Neural progenitor cell (in vitro differentiated cells): Measurements from ENCODE around the gene CTNNA1. TPM values are rescaled to one million over a fixed set of nuclear protein-coding genes. Genes with fewer than 3 reads are reported as not detected.

Source experiments
- DNase-seq: peaks from one replicate; pipeline ENCODE4 v3.0.0-alpha.2; 2016; ENCODE audit warnings: low spot score
- H2AFZ ChIP-seq: fragments of 200-600 bp; sonication (generic); replicated peaks from 2 replicates; pipeline ENCODE4 v1.6.1; 2016; ENCODE audit warnings: antibody characterized with exemption
- H3F3A ChIP-seq: fragments of 200-600 bp; sonication (generic); 2 replicates; pipeline ENCODE4 v1.6.1; 2016; ENCODE audit warnings: antibody characterized with exemption, low read depth
- H3K27ac ChIP-seq: fragments of 200-600 bp; sonication (generic); 2 replicates; pipeline ENCODE4 v1.5.1; 2016; ENCODE audit warnings: mild to moderate bottlenecking
- H3K27me3 ChIP-seq: fragments of 200-600 bp; sonication (generic); 2 replicates; pipeline ENCODE4 v1.6.1; 2016; ENCODE audit warnings: mild to moderate bottlenecking, moderate library complexity
- H3K36me3 ChIP-seq: fragments of 200-600 bp; sonication (generic); 2 replicates; pipeline ENCODE4 v1.5.1; 2016
- H3K4me1 ChIP-seq: fragments of 200-600 bp; sonication (generic); 2 replicates; pipeline ENCODE4 v1.6.1; 2016; ENCODE audit warnings: mixed run types
- H3K4me2 ChIP-seq: fragments of 200-600 bp; sonication (generic); 2 replicates; pipeline ENCODE4 v1.6.1; 2016
- H3K4me3 ChIP-seq: fragments of 200-600 bp; sonication (generic); 2 replicates; pipeline ENCODE4 v1.5.1; 2016
- H3K79me2 ChIP-seq: fragments of 200-600 bp; sonication (generic); 2 replicates; pipeline ENCODE4 v1.6.1; 2016; ENCODE audit warnings: low read depth
- H3K9ac ChIP-seq: fragments of 200-600 bp; sonication (generic); 2 replicates; pipeline ENCODE4 v1.6.1; 2016
- H3K9me3 ChIP-seq: fragments of 200-600 bp; sonication (generic); 2 replicates; pipeline ENCODE4 v1.5.1; 2016; ENCODE audit warnings: low read depth
- H4K20me1 ChIP-seq: fragments of 200-600 bp; sonication (generic); 2 replicates; pipeline ENCODE4 v1.6.1; 2016; ENCODE audit warnings: low read depth
- H3K27ac Mint-ChIP-seq: 3 replicates; pipeline ENCODE4 v1.8.0; 2021; ENCODE audit warnings: mixed read lengths
- H3K27me3 Mint-ChIP-seq: 2 replicates; pipeline ENCODE4 v1.8.0; 2022; ENCODE audit warnings: low read depth, mild to moderate bottlenecking, inconsistent platforms, moderate library complexity, mixed read lengths; ENCODE audit not compliant: insufficient read depth
- H3K36me3 Mint-ChIP-seq: 3 replicates; pipeline ENCODE4 v1.8.0; 2021; ENCODE audit warnings: mixed read lengths
- H3K4me1 Mint-ChIP-seq: 3 replicates; pipeline ENCODE4 v1.8.0; 2021; ENCODE audit warnings: mixed read lengths
- H3K4me3 Mint-ChIP-seq: 3 replicates; pipeline ENCODE4 v1.8.0; 2021; ENCODE audit warnings: mild to moderate bottlenecking, moderate library complexity, mixed read lengths
- H3K9me3 Mint-ChIP-seq: 3 replicates; pipeline ENCODE4 v1.8.0; 2020; ENCODE audit warnings: mixed read lengths
- CTCF ChIP-seq: fragments of 200-600 bp; sonication (generic); IDR thresholded peaks from 2 replicates; pipeline ENCODE4 v1.5.1; 2017; ENCODE audit warnings: antibody characterized with exemption, mild to moderate bottlenecking
- EZH2 ChIP-seq: fragments of 200-600 bp; sonication (generic); IDR thresholded peaks from 2 replicates; pipeline ENCODE4 v1.6.1; 2017; ENCODE audit warnings: antibody characterized with exemption, mild to moderate bottlenecking, moderate library complexity
- EZH2phosphoT487 ChIP-seq: fragments of 200-600 bp; sonication (generic); IDR thresholded peaks from 2 replicates; pipeline ENCODE4 v1.6.1; 2017; ENCODE audit warnings: antibody characterized with exemption
- total RNA-seq: library from RNA; depleted of rRNA; stranded (reverse); fragments of >200 nt; gene quantifications from 2 replicates; pipeline ENCODE4 v1.2.3, GENCODE V29; 2015; ENCODE audit warnings: low replicate concordance

The CTNNA1 gene
- total RNA-seq, 1 donor from 2014 or later: 305 TPM

- no peak overlapping the region for H3K27ac ChIP-seq
- no peak for DNase-seq
- H3K9ac ChIP-seq: no peak overlapping the region
- H3K4me3 ChIP-seq: no peak overlapping the region
- no peaks in the 10 kb centered on the region for H3K36me3 ChIP-seq
- Mint-ChIP-seq H3K4me1 (peaks cover 57% of the 10 kb centered on the region), H3K4me3 (no peak overlapping the region), H3K36me3 (no peaks in the 10 kb centered on the region), H3K27ac (peak overlapping the region; percentile 7), H3K9me3 (no peaks in the 10 kb centered on the region), H3K27me3 (peaks cover 12% of the 10 kb centered on the region)
- TF ChIP-seq EZH2phosphoT487 (no peak), CTCF (no peak), EZH2 (no peak)
- no peak overlapping the region for H2AFZ ChIP-seq
- H3K79me2 ChIP-seq: no peaks in the 10 kb centered on the region
- no peaks in the 10 kb centered on the region for H3K9me3 ChIP-seq
- peaks cover 34% of the 10 kb centered on the region for H4K20me1 ChIP-seq
- H3F3A ChIP-seq: peaks cover 51% of the 10 kb centered on the region
- peaks cover 50% of the 10 kb centered on the region for H3K4me1 ChIP-seq
- peak overlapping the region; percentile 67 for H3K4me2 ChIP-seq
- peaks cover 4% of the 10 kb centered on the region for H3K27me3 ChIP-seq
These were observed 208.5 kb downstream of the CTNNA1 start for GRCh38 chr5:138961729-138962128.

- Histone ChIP-seq H3K27ac (peak overlapping the region; percentile 90), H3F3A (peaks cover 51% of the 10 kb centered on the region), H3K4me2 (peak overlapping the region; percentile 77), H3K4me1 (peaks cover 53% of the 10 kb centered on the region), H3K27me3 (peaks cover 4% of the 10 kb centered on the region), H3K4me3 (peak overlapping the region; percentile 31), H3K79me2 (no peaks in the 10 kb centered on the region), H3K9me3 (no peaks in the 10 kb centered on the region), H4K20me1 (peaks cover 34% of the 10 kb centered on the region), H3K9ac (no peak overlapping the region), H2AFZ (no peak overlapping the region), H3K36me3 (no peaks in the 10 kb centered on the region)
- Mint-ChIP-seq H3K4me3 (peak overlapping the region; percentile 31), H3K27ac (peak overlapping the region; percentile 97), H3K27me3 (peaks cover 9% of the 10 kb centered on the region), H3K9me3 (no peaks in the 10 kb centered on the region), H3K36me3 (no peaks in the 10 kb centered on the region), H3K4me1 (peaks cover 63% of the 10 kb centered on the region)
- TF ChIP-seq EZH2 (no peak), EZH2phosphoT487 (peak; percentile 96), CTCF (no peak)
- DNase-seq: peak; percentile 92
These were observed 209.6 kb downstream of the CTNNA1 start for GRCh38 chr5:138962614-138963370.

- Histone ChIP-seq H3K27me3 (peaks cover 4% of the 10 kb centered on the region), H3K9ac (no peak overlapping the region), H4K20me1 (peaks cover 34% of the 10 kb centered on the region), H3K36me3 (no peaks in the 10 kb centered on the region), H3K27ac (peak overlapping the region; percentile 68), H3K4me3 (peak overlapping the region; percentile 31), H3K9me3 (no peaks in the 10 kb centered on the region), H3K79me2 (no peaks in the 10 kb centered on the region), H3K4me1 (peaks cover 62% of the 10 kb centered on the region), H3F3A (peaks cover 51% of the 10 kb centered on the region), H2AFZ (no peak overlapping the region), H3K4me2 (peak overlapping the region; percentile 77)
- Mint-ChIP-seq H3K4me1 (peaks cover 73% of the 10 kb centered on the region), H3K9me3 (no peaks in the 10 kb centered on the region), H3K4me3 (peak overlapping the region; percentile 51), H3K27me3 (peaks cover 9% of the 10 kb centered on the region), H3K36me3 (no peaks in the 10 kb centered on the region), H3K27ac (peak overlapping the region; percentile 97)
- DNase-seq: peak; percentile 75
- TF ChIP-seq EZH2 (no peak), EZH2phosphoT487 (no peak), CTCF (no peak)
These were observed 210.6 kb downstream of the CTNNA1 start for GRCh38 chr5:138963763-138964371.
